Type B pancreatic cell (in vitro differentiated cells): ENCODE measurements around the gene MYOD1. TPM values are rescaled to one million over a fixed set of nuclear protein-coding genes. Genes with fewer than 3 reads are reported as not detected.

Experiments used
- DNase-seq: peaks from one replicate; pipeline ENCODE4 v3.0.0; 2021; ENCODE audit warnings: mixed read lengths; ENCODE audit not compliant: unreplicated experiment; ENCODE audit errors: extremely low spot score
- H3K27ac Mint-ChIP-seq: 2 replicates; pipeline ENCODE4 v1.8.0; 2021; ENCODE audit warnings: mild to moderate bottlenecking, mixed read lengths
- H3K27me3 Mint-ChIP-seq: 2 replicates; pipeline ENCODE4 v1.8.0; 2021; ENCODE audit warnings: mixed read lengths
- H3K36me3 Mint-ChIP-seq: 2 replicates; pipeline ENCODE4 v1.8.0; 2021; ENCODE audit warnings: mixed read lengths
- H3K4me1 Mint-ChIP-seq: one replicate; pipeline ENCODE4 v1.8.0; 2021; ENCODE audit warnings: mixed read lengths; ENCODE audit not compliant: unreplicated experiment
- H3K4me3 Mint-ChIP-seq: 2 replicates; pipeline ENCODE4 v1.8.0; 2021; ENCODE audit warnings: mild to moderate bottlenecking, mixed read lengths
- H3K9me3 Mint-ChIP-seq: 2 replicates; pipeline ENCODE4 v1.8.0; 2021; ENCODE audit warnings: mixed read lengths
- CTCF ChIP-seq: fragments of 200-600 bp; sonication (generic); conservative IDR thresholded peaks from 2 replicates; pipeline ENCODE4 v1.5.0; 2021; ENCODE audit warnings: antibody characterized with exemption, mild to moderate bottlenecking
- total RNA-seq: library from RNA; stranded (reverse); gene quantifications from 2 replicates; pipeline ENCODE4 v1.2.1, GENCODE V29; 2021; ENCODE audit warnings: low replicate concordance

The MYOD1 gene
- total RNA-seq, 1 donor from 2014 or later, result 3.6 TPM

GRCh38 chr11:17722000-17722643, 2.8 kb downstream of the MYOD1 start:
- DNase-seq, result no peak
- no peaks in the 10 kb centered on the region for H3K9me3 Mint-ChIP-seq
- no peaks in the 10 kb centered on the region for H3K36me3 Mint-ChIP-seq
- no peak overlapping the region for H3K27ac Mint-ChIP-seq
- peak; percentile 60 for TF ChIP-seq CTCF
- no peaks in the 10 kb centered on the region for H3K4me1 Mint-ChIP-seq
- no peak overlapping the region for H3K4me3 Mint-ChIP-seq
- H3K27me3 Mint-ChIP-seq, result peaks cover 62% of the 10 kb centered on the region

GRCh38 chr11:17724020-17724908, 4.9 kb downstream of the MYOD1 start:
- no peak for DNase-seq
- no peaks in the 10 kb centered on the region for H3K9me3 Mint-ChIP-seq
- H3K27ac Mint-ChIP-seq, result no peak overlapping the region
- H3K4me1 Mint-ChIP-seq, result no peaks in the 10 kb centered on the region
- no peak overlapping the region for H3K4me3 Mint-ChIP-seq
- H3K36me3 Mint-ChIP-seq, result no peaks in the 10 kb centered on the region
- no peak for TF ChIP-seq CTCF
- peaks cover 83% of the 10 kb centered on the region for H3K27me3 Mint-ChIP-seq

- no peak for TF ChIP-seq CTCF
- Mint-ChIP-seq H3K27me3 (peaks cover 89% of the 10 kb centered on the region), H3K4me1 (no peaks in the 10 kb centered on the region), H3K9me3 (no peaks in the 10 kb centered on the region), H3K36me3 (no peaks in the 10 kb centered on the region), H3K27ac (no peak overlapping the region), H3K4me3 (no peak overlapping the region)
- DNase-seq, result no peak
Measured at GRCh38 chr11:17725174-17725573, 5.8 kb downstream of the MYOD1 start.

- TF ChIP-seq CTCF, result no peak
- no peak for DNase-seq
- Mint-ChIP-seq H3K4me1 (no peaks in the 10 kb centered on the region), H3K4me3 (no peak overlapping the region), H3K36me3 (no peaks in the 10 kb centered on the region), H3K27me3 (peaks cover 77% of the 10 kb centered on the region), H3K9me3 (no peaks in the 10 kb centered on the region), H3K27ac (no peak overlapping the region)
Measured at GRCh38 chr11:17730137-17730536, 10.8 kb downstream of the MYOD1 start.

- H3K4me3 Mint-ChIP-seq, result no peak overlapping the region
- TF ChIP-seq CTCF, result peak; percentile 84
- no peak overlapping the region for H3K27ac Mint-ChIP-seq
- H3K9me3 Mint-ChIP-seq, result no peaks in the 10 kb centered on the region
- peaks cover 72% of the 10 kb centered on the region for H3K27me3 Mint-ChIP-seq
- DNase-seq, result peak; percentile 88
- H3K36me3 Mint-ChIP-seq, result no peaks in the 10 kb centered on the region
- no peaks in the 10 kb centered on the region for H3K4me1 Mint-ChIP-seq
Measured at GRCh38 chr11:17730608-17731462, 11.5 kb downstream of the MYOD1 start.
